Fibroblast of lung (primary cell): ENCODE measurements around the gene ZNF83.

ENCODE experiments used
- CTCF ChIP-seq, 2 donors: IDR thresholded peaks in 1 of 2; conservative IDR thresholded peaks in 1 of 2; 1 replicate in 1 of 2; 2 replicates in 1 of 2; pipeline ENCODE4 v1.5.1; 2011 to 2012; ENCODE audit warnings: low read length in 2 of 2, control low read depth in 1 of 2, inconsistent platforms in 1 of 2, low read depth in 1 of 2, mild to moderate bottlenecking in 1 of 2
- EZH2 ChIP-seq: IDR thresholded peaks from 2 replicates; pipeline ENCODE4 v1.5.1; 2012; ENCODE audit warnings: low read length, control low read depth, mild to moderate bottlenecking; ENCODE audit errors: missing control alignments

- TF ChIP-seq CTCF (conservative IDR thresholded peaks at IDR 0.05 in 1 of 2, IDR thresholded peaks at IDR 0.05 in 1 of 2; ENCODE audit: low read depth in 1 of 2, low read length in 2 of 2): no peak
- no peak for TF ChIP-seq EZH2
These were observed 20.4 kb upstream of the ZNF83 start for GRCh38 chr19:52658595-52658994.
